GM21526 (cell line): ENCODE results near the gene NBAS.
A peak's percentile ranks its signal among the peaks of the same experiment; 100 is the strongest.

Experiments used
- ATAC-seq: cut with Tn5 transposase; IDR thresholded peaks from one replicate; pipeline ENCODE4 v1.9.1; 2021; ENCODE audit warnings: moderate library complexity; ENCODE audit not compliant: unreplicated experiment, low FRiP score

The NBAS gene

DNA sequence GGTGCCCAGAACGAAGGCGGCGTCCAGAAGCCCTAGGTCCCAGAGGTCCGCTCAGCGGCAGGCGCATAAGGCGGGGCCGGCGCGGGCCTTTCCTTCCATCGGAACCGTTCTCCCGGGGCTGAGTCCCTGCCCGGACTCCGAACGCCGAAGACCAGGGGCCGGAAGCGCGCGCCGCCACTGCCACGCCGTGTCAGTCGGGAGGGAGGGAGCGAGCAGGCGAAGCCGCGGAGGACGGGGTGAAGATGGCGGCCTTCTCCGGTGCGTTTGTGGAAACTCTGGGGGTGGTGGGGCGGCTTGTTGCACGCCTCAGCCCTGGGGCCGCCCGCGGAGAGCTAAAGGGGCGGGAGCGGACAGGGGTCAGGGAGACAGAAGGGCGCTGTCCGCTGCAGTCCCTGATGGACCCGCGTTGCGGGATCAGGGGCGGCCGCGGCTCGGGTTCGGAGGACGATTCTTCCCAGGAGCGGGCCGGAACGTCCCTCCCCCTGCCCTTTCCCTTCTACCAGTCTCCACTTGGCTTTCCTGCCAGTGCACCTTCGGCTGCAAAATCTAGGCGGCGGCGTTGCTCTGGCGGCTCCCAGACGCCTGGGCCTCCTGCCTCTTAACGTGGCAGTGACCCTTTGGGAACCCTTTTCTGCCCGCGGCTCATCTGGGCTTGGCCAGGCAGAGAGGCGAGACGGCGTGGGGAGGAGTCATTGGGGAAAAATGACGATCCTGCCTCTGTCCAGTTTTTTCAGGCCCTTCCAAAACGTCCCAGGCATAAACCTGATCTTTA, 30.7 kb upstream of the NBAS start, which contains the start of gene DDX1:
TSS of gene DDX1 (plus strand) at position 177 of the 772 bp plus-strand sequence. CDS start at position 243, 66 bp downstream.
- peak; percentile 92 for ATAC-seq

DNA sequence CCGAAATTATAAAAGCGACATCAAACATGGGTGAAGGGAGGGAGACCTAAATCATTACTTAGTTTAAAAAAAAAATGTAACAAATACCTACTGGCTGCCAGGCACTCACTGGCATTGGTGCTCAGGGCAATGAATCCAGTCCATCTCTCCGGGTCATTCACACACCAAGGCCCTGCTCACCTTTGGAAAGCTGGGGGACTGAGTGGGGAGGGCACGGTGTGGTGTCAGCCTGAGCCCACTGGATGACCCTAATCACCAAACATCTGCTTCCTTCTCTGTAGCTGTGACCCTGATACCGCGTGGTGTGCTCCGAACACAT, 30.2 kb upstream of the NBAS start:
- no peak for ATAC-seq

DNA sequence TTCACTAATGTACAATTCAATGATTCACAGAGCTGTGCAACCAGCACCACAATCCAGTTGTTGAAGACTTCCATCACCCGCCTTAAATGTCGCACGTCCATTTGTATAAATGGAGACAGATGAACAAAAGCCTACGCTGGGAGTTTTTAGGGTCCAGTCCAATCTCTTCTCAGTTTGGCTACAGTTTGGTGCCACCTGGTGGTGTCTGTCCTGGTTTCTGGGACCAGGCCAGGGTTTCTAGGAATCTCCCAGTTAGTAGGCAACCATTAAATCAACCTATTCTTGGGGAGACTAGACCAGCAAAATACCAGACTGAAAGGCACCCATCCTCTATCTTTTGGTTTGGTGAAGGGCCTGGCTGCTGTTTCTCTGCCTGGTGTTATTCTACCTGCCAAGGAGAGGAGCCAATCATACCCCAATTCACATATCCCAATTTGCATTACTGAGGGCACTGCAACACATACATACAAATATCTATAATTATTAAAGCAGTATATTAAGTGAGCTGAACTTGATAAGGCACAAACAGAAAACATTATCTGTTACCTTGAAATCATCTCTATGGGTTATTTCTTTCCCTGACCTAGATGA, 27.3 kb upstream of the NBAS start:
- no peak for ATAC-seq

DNA sequence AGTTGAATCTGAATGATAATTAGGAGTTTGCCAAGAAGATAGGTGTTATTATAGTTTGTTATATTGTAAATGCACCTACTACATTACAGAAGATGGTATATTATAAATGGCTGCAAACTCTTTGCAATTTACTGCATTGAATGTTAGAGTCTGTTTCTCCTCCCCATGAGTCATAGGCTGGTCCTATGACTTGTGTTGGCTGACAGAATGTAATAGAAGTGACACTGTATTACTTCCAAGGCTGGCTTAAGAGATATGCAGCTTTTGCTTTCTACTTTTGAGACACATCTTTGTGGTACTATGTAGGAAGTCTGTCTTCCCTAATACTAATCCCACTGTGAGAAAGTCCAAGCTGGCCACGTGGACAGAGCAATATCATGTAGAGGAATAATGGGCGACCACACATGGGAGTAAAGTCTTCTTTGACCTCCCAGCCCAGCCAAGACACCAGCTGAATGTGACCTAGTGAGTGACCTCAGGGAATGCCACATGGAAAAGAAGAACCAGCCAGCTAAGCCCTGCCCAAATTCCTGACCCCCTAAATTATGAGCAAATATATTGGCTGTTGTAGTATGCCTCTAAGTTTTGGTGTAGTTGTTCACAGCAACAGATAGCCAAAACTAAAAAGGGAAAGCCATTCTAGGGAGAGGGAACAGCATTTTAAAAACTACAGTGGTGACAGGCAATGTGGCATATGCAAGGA, 23.8 kb upstream of the NBAS start:
- ATAC-seq, result no peak

DNA sequence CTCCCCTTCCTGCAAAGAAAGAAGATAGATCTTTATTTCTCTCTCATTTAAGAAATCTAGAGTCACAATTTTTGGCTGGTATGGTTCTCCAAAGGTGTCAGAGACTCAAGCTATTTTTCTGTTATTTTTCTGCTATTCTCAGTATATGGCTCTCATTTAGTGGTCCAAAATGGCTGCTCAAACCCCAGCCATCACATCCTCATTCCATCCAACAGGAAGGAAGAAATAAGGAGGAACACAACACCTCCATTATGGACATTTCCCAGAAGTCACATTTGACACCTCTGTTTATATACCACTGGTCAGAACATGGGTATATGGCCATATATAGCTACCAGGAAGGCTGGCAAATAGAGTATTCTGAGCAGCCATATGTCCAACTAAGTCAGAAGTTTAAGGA, 23.2 kb upstream of the NBAS start:
- ATAC-seq, result no peak

DNA sequence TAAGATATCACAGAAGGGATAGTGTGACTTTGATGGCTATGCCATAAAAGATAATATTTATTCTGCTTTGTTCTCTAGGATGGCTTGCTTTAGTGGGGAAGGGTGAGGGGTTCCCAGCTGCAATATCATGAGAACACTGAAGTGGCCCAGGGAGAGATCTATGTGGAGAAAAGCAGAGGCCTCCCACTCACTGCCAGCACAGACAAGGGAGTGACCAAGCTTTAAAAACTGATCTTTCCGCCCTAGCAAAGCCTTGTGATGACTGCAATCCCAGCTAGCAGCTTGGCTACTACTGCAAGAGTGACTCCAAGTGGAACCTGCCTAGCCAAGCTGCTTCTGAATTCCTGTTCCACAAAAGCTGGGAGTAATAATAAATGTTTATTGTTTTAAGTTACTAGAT, 22.7 kb upstream of the NBAS start:
- no peak for ATAC-seq

DNA sequence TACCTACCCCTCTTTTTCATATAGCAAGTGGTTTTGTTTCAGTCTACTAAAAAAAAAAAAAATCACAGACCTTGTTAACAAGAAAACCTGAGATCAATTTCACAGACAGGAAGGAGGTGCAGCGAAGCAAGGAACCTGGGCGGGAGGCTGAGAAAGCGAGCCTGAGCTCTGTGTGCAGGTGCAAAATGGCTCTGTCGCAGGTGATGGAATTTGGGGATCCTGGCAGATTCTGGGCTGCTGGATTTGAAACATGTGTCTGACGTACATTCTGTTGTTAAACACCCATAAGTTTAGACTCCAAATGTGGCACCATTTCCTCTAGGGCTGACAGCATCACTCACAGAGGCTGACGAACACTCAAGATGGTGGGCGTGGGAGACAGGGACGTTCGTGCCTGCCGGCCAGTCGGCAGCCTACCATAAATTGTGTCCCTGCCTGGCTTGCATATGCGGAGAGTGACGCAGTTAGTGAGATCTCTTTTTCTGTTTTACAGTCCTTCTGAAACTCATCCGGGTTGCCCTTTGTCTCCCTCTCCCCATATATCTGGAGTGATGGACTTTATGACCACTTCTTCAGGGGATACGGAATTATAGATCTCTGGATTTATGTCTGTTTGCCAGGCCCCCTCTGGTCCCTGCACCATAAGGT, 21.7 kb upstream of the NBAS start:
- no peak for ATAC-seq

DNA sequence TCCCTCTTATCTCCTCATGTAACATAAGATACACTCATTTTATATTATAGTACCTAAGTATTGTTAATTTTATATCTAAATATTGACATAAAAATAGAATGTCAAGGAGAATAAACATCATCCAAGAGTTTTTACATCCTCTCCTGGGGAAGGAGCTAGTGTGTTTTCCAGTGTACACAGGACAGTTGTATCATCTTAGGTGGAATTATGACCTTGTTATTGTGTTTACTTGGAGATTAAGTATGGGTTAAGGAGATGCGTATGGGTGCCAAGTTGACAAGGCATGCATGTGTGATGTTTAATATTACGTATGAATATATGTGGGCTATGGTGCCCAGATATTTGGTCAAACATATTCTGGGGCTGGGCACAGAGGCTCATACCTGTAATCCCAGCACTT, 19.3 kb upstream of the NBAS start:
- no peak for ATAC-seq

DNA sequence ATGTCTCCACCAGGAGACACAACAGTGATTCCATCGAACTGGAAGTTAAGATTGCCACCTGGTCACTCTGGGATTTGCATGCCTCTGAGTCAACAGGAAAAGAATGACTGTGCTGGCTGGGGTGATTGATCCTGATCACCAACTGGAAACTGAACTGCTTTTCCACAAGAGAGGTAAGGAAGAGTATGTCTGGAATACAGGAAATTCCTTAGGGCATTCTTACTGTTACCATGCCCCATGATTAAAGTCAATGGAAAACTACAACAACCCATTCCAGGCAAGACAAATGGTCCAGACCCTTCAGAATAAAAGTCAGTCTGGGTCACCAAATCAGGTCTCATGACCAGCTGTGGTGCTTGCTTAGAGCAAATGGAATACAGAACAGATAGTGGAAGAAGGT, 18.5 kb upstream of the NBAS start:
- ATAC-seq, result no peak

DNA sequence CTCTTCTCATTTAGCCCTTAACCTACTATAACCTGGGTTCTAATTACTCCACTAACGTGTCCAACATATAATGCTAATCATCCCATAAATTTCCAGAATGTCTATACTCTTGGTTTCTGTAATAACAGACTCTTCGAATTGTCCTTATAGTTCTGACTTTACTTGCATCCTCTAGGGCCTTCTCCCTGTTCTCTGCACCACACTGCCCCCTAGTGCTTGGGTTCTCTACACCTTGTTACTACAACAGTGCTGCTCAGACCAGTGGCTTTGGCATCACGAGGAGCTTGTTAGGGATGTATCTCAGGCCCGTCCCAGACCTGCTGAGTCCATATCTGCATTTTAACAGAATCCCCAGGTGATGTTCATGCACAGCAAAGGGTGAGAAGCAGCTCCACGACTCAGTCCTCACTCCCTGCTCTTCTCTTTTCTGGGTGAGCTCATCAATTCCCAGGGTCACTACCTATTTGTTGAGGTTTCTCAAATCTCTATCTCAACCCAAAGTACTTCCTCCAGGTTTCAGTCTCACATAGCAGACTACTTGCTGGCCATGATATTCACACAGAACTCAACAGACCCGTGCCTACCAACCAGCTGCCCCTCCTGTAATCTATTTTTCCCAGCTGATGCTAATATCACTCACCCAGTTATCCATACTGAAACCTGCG, 16.1 kb upstream of the NBAS start:
- ATAC-seq, result peak; percentile 96

DNA sequence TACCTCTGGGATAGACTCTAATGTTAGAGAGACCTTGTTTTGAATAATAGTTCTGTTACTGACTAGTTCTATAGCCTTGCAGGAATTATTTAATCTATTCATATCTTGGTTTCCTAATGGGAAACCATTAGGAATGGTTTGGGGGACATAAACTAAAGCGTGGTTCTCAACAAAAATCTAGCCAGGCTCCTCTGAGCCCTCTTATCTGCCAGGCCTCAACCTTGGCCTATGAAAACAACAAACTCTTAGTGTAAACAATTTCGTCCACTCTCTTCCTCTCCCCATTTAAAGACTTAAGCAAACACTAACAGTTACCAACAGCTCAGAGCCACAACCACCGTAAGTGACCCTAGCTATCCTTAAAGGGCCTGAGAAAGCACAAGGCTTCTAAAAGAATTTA, 10.6 kb upstream of the NBAS start:
- no peak for ATAC-seq

DNA sequence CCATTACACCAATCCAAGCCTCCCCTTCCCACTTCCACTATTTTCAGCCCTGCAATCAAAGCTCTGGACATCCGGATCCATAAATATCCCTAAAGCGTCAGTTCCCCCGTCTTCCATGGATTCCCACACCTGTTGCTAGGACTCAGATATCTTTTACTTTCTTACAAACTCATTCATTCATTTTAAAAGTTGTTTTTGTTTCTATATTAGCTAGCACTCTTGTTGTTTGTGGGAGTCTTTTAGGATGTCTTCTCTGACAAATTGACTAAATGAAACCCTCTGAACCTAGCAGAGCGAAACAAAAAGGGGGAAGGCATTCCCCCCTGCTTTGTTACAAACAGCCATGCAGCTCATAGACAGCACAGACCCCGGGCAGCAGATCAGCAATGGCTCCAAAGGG, 9.0 kb upstream of the NBAS start:
- ATAC-seq, result no peak

DNA sequence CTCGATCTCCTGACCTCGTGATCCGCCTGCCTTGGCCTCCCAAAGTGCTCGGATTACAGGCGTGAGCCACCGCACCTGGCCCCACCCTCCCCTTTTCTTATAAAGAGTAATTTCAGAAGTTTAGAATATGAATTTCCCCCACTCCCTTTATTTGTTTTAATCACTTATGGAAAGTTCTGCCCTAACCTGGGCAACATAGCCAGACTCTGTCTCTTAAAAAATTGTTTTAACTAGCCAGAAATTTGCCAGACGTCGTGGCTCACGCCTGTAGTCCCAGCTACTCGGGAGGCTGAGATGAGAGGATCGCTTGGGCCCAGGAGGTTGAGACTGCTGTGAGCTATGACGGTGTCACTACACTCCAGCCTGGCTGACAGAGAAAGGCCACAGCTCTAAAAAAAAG, 7.7 kb upstream of the NBAS start:
- no peak for ATAC-seq

DNA sequence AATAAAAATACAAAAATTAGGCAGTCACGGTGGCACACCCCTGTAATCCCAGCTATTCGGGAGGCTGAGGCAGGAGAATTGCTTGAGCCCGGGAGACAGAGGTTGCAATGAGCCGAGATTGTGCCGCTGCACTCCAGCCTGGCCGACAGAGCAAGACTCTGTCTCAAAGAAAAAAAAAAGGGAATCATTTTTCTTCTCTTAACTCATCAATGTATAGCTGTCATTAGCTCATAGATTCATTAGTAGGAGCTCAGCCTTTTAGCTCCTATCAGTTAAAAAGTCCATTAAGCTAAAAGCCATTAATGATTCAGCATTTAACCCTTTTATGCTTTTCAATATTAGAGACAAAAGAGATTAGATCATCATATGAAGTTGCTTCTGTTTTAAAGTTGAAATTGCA, 5.8 kb upstream of the NBAS start:
- ATAC-seq, result no peak

DNA sequence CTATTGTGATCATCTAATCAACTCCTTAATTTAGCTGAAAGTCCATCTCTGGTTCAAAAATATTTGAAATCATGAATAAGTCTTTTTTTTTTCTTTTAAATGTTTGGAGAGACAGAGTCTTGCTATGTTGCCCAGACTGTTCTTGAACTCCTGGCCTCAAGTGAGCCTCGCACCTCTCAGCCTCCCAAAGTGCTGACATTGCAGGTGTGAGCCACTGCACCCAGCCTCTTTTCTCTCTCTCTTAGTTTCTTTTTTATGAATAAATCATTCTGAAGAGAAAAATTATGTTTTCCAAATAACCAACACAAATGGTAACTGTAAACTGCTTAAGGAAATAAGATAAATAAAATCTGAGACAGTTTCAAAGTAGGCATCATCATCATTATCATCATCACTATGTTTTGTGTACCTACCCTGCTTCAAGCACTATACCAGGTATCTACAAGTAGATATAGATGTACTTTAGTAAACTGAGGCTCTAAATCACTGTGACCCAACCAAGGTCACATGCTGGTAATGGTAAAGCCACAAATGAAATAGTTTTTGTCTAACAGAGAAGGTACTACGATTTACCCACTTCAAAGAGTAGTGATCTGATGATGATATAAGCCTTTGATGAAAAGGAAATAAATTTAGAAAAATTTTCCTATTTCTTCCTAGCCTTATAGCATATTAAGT, 5.0 kb upstream of the NBAS start:
- ATAC-seq, result no peak

DNA sequence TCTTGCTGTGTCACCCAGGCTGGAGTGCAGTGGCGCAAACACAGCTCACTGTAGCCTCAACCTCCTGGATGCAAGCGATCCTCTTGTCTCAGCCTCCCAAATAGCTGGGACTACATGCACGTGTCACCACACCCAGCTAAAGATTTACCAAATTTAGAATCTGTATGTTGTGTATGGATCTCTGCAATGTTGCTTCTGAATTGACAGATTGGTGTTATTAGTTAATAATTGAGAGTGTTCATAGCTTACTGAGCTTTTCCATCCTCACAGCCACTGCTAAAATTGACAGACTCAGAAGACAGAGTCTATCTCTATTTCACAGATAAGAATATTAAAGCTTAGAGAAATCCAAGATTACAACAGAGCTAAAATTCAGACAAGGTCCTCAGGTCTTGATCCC, 4.3 kb upstream of the NBAS start:
- no peak for ATAC-seq

DNA sequence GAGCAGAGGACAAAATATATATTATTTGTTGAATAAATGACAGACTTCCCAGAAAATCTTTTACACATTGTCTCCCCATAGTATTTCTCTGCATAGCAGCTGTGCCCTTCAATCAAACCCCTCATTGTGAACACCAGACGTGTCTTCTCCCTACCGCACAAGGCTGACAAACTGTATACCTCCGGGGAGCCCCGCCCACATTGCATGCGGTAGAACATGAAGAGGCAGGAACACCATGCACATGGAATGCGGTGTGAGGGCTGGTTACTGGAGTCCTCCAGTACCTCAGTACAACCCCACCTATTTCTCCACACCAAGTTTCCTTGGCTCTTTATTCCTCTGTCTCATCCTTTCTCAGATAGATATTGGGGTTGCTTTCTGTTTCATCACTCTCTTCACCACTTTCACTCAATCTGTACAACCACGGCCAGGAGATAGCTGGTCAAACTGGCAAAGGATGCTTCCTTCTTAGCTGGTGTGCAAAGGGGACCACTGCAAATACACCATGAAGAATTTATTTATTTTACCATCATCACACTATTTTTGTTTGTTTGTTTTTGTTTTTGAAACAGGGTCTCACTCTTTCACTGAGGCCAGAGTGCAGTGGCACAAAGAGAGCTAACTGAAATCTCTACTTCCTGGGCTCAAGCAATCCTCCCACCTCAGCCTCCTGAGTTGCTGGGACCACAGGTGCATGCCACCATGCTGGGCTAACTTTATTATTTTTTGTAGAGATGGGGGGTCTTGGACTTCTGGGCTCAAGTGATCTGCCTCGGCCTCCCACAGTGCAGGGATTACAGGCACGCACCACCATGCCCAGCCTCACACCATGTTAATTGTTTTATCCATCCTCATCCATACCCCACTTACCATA, 2.3 kb upstream of the NBAS start:
- ATAC-seq, result no peak

DNA sequence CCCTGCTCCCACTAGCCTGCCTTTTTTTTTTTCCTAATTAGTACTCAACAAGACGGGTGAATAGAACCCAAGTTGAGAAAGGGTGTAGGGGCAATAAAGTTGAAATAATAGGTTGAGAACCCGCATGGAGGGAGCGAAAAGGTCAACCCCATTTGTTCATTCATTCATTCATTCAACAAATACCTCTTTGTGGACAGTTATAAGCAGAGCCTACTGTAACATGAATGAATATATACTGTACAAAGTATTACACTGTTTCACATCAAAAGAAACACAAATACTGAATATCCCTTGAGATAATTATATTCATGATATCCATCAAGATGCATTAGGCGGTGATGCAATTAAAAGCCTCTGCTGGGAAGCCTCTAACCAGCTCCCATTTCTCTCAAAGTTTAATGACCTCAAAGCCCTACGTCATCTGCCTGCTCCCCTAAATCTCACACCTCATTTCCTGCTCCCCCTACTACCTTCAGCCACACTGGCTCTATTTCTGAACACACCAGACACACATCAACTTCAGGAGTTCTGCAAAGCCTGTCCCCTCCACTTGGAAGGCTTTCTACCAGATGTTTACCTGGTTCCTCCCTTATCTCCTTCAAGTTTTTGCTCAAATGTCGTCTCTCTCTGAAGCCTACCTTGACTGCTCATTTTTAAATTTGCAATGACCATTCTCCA, 1.4 kb upstream of the NBAS start:
- ATAC-seq, result no peak
